Fibroblast of lung (primary cell): ENCODE data around the gene PPP2R2D. TPM values are rescaled to one million over a fixed set of nuclear protein-coding genes. Genes with fewer than 3 reads are reported as not detected.

ENCODE experiments used
- DNase-seq, 2 donors: peaks; one replicate each; pipeline versions ENCODE4 v3.0.0 to v3.0.0-alpha.2; 2010; ENCODE audit warnings: low read depth in 2 of 2
- H2AFZ ChIP-seq: 2 replicates; pipeline ENCODE4 v1.5.1; 2012; ENCODE audit warnings: low read length, control low read depth, inconsistent platforms
- H3K27ac ChIP-seq: 2 replicates; pipeline ENCODE4 v1.5.1; 2011; ENCODE audit warnings: low read length, control low read depth; ENCODE audit not compliant: insufficient read depth
- H3K27me3 ChIP-seq: 2 replicates; pipeline ENCODE4 v1.5.1; 2011; ENCODE audit warnings: mild to moderate bottlenecking, low read length; ENCODE audit not compliant: control insufficient read depth, insufficient read depth
- H3K36me3 ChIP-seq: 2 replicates; pipeline ENCODE4 v1.5.1; 2011; ENCODE audit warnings: low read length; ENCODE audit not compliant: control insufficient read depth, insufficient read depth
- H3K4me1 ChIP-seq: 2 replicates; pipeline ENCODE4 v1.5.1; 2011; ENCODE audit warnings: low read length; ENCODE audit not compliant: control insufficient read depth, insufficient read depth; ENCODE audit errors: extremely low read depth
- H3K4me2 ChIP-seq: 2 replicates; pipeline ENCODE4 v1.5.1; 2011; ENCODE audit warnings: low read length, control low read depth; ENCODE audit not compliant: insufficient read depth; ENCODE audit errors: extremely low read depth
- H3K4me3 ChIP-seq, 4 experiments: fragments of 200-600 bp in 1 of 4; sonication (generic) in 1 of 4; replicated peaks in 1 of 4; 2 replicates each; pipeline ENCODE4 v1.5.1; 2011 to 2016; ENCODE audit warnings: low read length in 4 of 4, low read depth in 3 of 4, mild to moderate bottlenecking in 3 of 4, control low read depth in 2 of 4, inconsistent platforms in 1 of 4, mixed read lengths in 1 of 4; ENCODE audit not compliant: insufficient read depth in 1 of 4; ENCODE audit errors: control extremely low read depth in 1 of 4
- H3K79me2 ChIP-seq: 2 replicates; pipeline ENCODE4 v1.5.1; 2012; ENCODE audit warnings: mild to moderate bottlenecking, low read length, inconsistent platforms; ENCODE audit not compliant: control insufficient read depth, insufficient read depth
- H3K9ac ChIP-seq: 2 replicates; pipeline ENCODE4 v1.5.1; 2011; ENCODE audit warnings: mild to moderate bottlenecking, low read length, control low read depth; ENCODE audit not compliant: insufficient read depth
- H3K9me3 ChIP-seq: 2 replicates; pipeline ENCODE4 v1.5.1; 2012; ENCODE audit warnings: low read depth, low read length; ENCODE audit not compliant: control insufficient read depth, insufficient read depth
- H4K20me1 ChIP-seq: 2 replicates; pipeline ENCODE4 v1.5.1; 2011; ENCODE audit warnings: low read length; ENCODE audit not compliant: control insufficient read depth, insufficient read depth; ENCODE audit errors: extremely low read depth
- CTCF ChIP-seq, 2 donors: IDR thresholded peaks in 1 of 2; conservative IDR thresholded peaks in 1 of 2; 1 replicate in 1 of 2; 2 replicates in 1 of 2; pipeline ENCODE4 v1.5.1; 2011 to 2012; ENCODE audit warnings: low read length in 2 of 2, control low read depth in 1 of 2, inconsistent platforms in 1 of 2, low read depth in 1 of 2, mild to moderate bottlenecking in 1 of 2
- EZH2 ChIP-seq: IDR thresholded peaks from 2 replicates; pipeline ENCODE4 v1.5.1; 2012; ENCODE audit warnings: low read length, control low read depth, mild to moderate bottlenecking; ENCODE audit errors: missing control alignments
- polyA plus RNA-seq, 2 donors: library from polyadenylated mRNA; depleted of rRNA in 1 of 2; stranded (reverse) in 1 of 2; unstranded in 1 of 2; fragments of >200 nt; gene quantifications; 2 replicates each; pipeline ENCODE4 v1.2.1, GENCODE V29; 2011 to 2012; ENCODE audit warnings: missing spikeins in 1 of 2
- total RNA-seq: library from RNA; depleted of rRNA; stranded (reverse); fragments of >200 nt; gene quantifications from 2 replicates; pipeline ENCODE4 v1.2.1, GENCODE V29; 2014

The PPP2R2D gene
- total and polyA plus RNA-seq, 2 donors (not counting 1 experiment from before 2014, with no cell fraction given), result 23.3 to 25.4 TPM

- H4K20me1 ChIP-seq, result no peaks in the 10 kb centered on the region
- H3K4me1 ChIP-seq, result no peaks in the 10 kb centered on the region
- H2AFZ ChIP-seq, result no peak overlapping the region
- no peaks in the 10 kb centered on the region for H3K27me3 ChIP-seq
- H3K9ac ChIP-seq, result no peak overlapping the region
- H3K9me3 ChIP-seq, result no peaks in the 10 kb centered on the region
- TF ChIP-seq CTCF (conservative IDR thresholded peaks at IDR 0.05 in 1 of 2, IDR thresholded peaks at IDR 0.05 in 1 of 2; ENCODE audit: low read depth in 1 of 2, low read length in 2 of 2) (no peak), EZH2 (no peak)
- no peaks in the 10 kb centered on the region for H3K79me2 ChIP-seq
- H3K27ac ChIP-seq, result no peak overlapping the region
- no peaks in the 10 kb centered on the region for H3K36me3 ChIP-seq
- no peak for DNase-seq
- no peak overlapping the region for H3K4me3 ChIP-seq
- no peak overlapping the region for H3K4me2 ChIP-seq
Observed at GRCh38 chr10:131870831-131871672, 29.8 kb upstream of the PPP2R2D start.

GRCh38 chr10:131871673-131872005 lies 29.2 kb upstream of the PPP2R2D start:
- H3K4me1 ChIP-seq, result no peaks in the 10 kb centered on the region
- TF ChIP-seq CTCF (conservative IDR thresholded peaks at IDR 0.05 in 1 of 2, IDR thresholded peaks at IDR 0.05 in 1 of 2; ENCODE audit: low read depth in 1 of 2, low read length in 2 of 2), result no peak
- no peak for TF ChIP-seq EZH2
- H3K9ac ChIP-seq, result no peak overlapping the region
- no peaks in the 10 kb centered on the region for H3K36me3 ChIP-seq
- no peak for DNase-seq
- H3K27me3 ChIP-seq, result no peaks in the 10 kb centered on the region
- H3K4me3 ChIP-seq, result no peak overlapping the region
- no peaks in the 10 kb centered on the region for H4K20me1 ChIP-seq
- H3K27ac ChIP-seq, result no peak overlapping the region
- no peak overlapping the region for H2AFZ ChIP-seq
- no peak overlapping the region for H3K4me2 ChIP-seq
- H3K9me3 ChIP-seq, result no peaks in the 10 kb centered on the region
- H3K79me2 ChIP-seq, result no peaks in the 10 kb centered on the region

GRCh38 chr10:131872011-131872826 lies 28.6 kb upstream of the PPP2R2D start:
- H3K36me3 ChIP-seq, result no peaks in the 10 kb centered on the region
- H2AFZ ChIP-seq, result no peak overlapping the region
- H4K20me1 ChIP-seq, result no peaks in the 10 kb centered on the region
- H3K9ac ChIP-seq, result no peak overlapping the region
- H3K27me3 ChIP-seq, result no peaks in the 10 kb centered on the region
- DNase-seq, result no peak
- no peak overlapping the region for H3K4me3 ChIP-seq
- no peak overlapping the region for H3K27ac ChIP-seq
- no peaks in the 10 kb centered on the region for H3K4me1 ChIP-seq
- no peaks in the 10 kb centered on the region for H3K9me3 ChIP-seq
- H3K79me2 ChIP-seq, result no peaks in the 10 kb centered on the region
- no peak for TF ChIP-seq CTCF (conservative IDR thresholded peaks at IDR 0.05 in 1 of 2, IDR thresholded peaks at IDR 0.05 in 1 of 2; ENCODE audit: low read depth in 1 of 2, low read length in 2 of 2)
- TF ChIP-seq EZH2, result no peak
- no peak overlapping the region for H3K4me2 ChIP-seq
